CD1c-positive myeloid dendritic cell (primary cell): Measurements from ENCODE around the gene BTG1.
"Not testable (repeated sequence)": the region's sequence is repeated elsewhere in the genome, so short reads cannot be mapped to it uniquely, and the experiment has no call there.

Source experiments
- DNase-seq: peaks from one replicate; pipeline ENCODE4 v3.0.0-alpha.2; 2016; ENCODE audit errors: extremely low spot score

BTG1 gene

DNA sequence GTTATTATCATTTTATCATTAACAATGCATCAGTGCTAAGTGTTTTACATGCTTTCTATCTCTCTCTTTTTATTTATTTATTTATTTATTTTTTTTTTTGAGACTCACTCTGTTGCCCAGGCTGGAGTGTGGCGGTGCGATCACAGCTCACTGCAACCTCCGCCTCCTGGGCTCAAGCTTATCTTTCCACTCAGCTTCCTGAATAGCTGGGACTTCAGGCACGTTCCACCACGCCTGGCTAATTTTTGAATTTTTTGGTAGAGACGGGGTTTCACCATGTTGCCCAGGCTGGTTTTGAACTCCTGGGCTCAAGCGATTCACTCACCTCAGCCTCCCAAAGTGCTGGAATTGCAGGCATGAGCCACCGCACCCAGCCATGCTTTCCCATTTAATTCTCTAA, 3.9 kb upstream of the BTG1 start:
- no peak for DNase-seq

- DNase-seq = no peak
Measured at GRCh38 chr12:92147491-92147890, 1.8 kb upstream of the BTG1 start.

DNA sequence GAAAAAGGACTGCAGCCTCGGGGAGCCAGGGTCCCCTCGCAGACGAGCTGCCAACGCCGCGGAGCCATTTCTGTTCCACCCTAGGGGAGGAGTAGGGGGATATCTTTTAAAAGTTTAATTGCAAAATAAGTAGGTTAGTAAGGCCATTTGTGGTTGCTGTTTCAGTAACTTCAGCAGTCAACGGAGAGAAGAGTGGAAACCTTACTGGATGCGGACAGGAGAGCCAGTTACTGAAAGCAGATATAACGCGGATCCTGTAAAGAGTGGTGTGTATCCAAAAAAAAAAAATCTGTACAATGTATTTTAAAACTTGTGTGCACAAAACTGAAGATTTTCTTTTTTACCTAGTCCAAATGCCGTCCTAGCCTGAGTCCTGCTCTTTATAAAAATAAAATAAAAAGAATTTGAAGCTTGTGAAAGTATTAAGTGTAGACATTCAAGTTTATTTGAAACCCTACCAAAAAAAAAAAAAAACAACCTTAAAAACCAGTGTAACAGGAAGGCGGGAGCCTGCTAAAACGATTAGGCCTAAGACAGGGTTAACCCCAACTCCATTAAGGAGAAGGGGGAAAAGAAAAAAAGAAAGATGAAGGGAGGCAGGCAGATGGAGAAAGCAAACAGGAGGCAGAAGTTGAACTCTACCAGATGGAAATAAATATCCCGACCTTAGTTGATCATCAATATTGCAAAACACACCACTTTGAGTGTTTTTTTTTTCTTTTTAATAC, 1.0 kb upstream of the BTG1 start:
- no peak for DNase-seq

- DNase-seq = no peak
Measured at GRCh38 chr12:92145481-92145730, 240 bp downstream of the BTG1 start.

GRCh38 chr12:92144631-92145480, 790 bp downstream of the BTG1 start:
- peak; percentile 62 for DNase-seq

GRCh38 chr12:92143686-92144630, 1.7 kb downstream of the BTG1 start:
- DNase-seq = peak; percentile 85

DNA sequence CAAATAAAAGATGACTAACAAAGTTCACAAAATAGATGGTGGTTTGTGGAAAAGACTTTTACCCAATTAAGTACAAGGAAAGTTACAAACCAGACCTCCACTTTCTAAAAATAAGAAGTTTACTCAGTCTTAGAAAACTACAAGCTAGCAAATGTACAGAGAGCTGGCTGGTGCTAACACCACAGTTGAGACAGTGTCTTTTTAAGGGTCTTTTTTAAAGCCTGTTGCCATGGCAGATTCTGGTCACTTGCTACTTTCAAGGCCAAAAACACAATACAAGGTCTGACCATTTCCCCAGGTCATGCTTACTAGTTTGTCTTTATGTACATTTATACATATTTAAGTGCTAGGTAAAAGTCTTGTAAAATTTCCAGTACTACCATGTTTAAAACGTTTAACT, 2.4 kb downstream of the BTG1 start:
- DNase-seq = no peak

GRCh38 chr12:92142251-92142926, 3.3 kb downstream of the BTG1 start:
- DNase-seq = no peak

- no peak for DNase-seq
Measured at GRCh38 chr12:92141591-92142121, 4.0 kb downstream of the BTG1 start.

DNA sequence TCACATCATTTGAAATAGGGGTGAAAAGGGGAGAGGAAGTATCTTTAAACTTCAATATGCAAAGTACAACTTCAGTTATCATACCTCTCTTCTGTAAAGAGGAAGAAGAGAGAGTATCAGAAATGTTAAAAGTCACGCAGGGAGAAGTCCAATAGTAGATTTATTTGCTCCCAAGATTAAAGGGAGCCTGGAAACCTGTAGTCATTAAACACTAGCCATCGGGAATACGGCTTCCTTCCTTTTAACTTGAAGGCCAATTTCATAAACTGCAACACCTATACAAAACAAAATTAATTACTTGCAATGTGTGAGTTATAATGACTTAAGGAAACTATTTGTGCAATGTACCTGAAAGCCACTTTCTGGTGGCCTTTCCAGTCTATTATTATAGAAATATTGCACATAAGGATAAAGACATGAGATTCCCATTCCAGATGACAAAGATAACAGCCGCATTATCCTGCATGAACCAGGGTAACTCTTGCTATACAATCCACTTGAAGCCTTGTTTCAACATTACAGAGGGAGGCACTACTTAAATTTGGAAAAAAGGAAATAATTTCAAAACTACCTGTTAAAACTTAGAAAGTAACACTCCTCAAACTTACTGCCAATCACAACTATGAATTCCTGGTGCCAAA, 4.6 kb downstream of the BTG1 start:
- peak; percentile 44 for DNase-seq

DNA sequence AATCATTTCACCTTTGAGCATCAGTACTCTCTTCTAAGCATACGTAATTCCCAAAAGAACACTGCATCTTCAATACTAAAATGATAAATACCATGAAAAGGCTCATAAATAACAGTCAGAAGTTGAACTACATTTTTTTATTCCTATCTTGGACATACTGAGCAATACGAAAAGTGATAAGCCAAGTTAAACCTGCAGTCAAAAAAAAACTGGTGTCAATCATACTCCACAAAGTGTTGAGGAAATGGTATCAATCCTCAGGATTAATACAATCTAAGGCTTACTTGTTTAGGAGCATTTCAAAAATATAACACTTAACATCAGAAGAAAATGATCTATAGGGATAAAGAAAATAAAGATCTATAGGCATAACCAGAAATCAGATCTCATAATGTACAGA, 5.5 kb downstream of the BTG1 start:
- no peak for DNase-seq

DNA sequence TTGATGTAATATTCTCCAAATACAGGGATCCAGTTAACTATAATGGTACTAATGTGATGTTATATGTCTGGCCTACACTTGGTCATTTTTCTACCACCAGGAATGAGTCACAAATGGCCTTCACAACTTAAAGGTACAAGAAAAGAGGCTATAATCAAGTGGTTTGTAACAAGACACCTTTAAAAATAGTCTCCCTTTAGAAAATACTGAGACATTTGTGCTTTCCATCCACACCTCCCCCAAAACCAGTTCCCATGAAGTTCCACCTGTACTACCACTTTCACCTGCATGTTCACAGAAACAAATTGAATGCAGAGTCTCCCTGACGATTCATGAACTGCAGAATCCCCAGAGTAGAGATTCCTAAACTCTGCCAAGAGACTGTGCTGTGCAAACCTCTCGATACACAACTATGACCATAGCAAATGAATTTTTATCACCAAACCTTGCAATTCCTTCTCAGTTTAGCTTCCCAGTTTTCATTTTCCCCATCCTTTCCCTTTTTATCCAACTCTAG, 6.0 kb downstream of the BTG1 start:
- DNase-seq = no peak

- DNase-seq = no peak
Measured at GRCh38 chr12:92138626-92139025, 7.0 kb downstream of the BTG1 start.

- DNase-seq = no peak
Measured at GRCh38 chr12:92138144-92138543, 7.5 kb downstream of the BTG1 start.

- peak; percentile 61 for DNase-seq
Measured at GRCh38 chr12:92136965-92137721, 8.5 kb downstream of the BTG1 start.

DNA sequence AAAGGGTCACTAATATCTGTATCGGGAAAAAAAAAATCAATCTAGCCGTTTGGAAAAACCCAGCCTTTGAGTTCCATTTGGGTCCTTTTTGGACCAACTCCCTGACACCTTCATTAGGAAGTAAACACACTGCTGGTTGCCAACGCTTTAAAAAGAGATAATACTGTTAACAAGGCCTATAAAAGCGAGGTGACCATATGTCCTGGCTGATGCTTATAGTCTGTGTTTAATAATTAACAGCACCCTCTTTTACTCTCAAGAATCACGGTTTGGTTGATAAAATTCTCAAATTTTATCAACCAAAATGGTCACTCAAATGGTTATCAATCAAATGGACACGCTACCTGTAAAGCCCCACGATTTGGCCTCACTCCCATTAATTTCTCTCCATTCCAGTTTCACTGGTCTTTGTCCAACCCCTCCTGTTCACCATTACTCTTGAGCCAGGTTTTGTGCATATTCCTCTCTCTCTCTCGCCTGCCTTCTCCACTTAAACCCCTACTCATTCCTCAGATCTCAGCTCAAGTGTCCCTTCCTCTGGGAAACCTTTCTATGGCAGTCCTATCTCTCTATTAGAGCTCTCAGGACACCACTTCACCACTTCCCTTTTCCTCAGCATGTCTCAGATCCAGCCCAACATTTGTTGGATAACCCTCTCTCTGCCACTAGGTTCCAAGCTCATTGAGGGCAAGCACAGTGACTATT, 9.5 kb downstream of the BTG1 start:
- DNase-seq = peak; percentile 52

- DNase-seq = not testable (repeated sequence)
Measured at GRCh38 chr12:92135541-92135940, 10.1 kb downstream of the BTG1 start.

DNA sequence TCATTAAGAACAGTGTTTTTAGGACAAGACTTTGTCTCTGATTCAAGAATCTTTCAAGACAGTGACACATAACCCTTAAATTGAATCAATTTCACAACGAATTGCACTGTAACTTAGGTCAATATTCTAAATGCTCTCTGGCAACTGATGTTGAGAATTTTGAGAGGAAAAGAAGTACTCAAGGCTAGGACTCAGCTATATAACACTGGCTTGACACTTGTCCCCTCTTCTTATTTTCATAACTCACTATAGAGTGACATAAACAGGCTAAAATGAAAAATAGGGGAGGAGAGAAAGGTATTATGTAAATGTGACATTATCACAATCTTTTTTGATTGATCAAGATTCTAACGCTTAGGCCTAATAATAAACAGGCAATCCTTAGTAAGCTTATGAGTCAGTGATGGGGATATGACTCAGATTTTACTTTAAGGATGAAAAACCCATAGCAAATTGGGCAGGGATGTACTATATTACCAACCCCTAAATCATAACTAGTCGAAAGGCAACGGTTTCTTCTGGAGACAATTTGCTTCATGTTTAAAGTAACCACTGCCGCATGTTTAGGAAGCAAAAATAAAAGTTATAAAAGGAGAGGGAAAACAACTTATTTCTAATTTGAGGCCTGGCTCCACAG, 10.9 kb downstream of the BTG1 start:
- DNase-seq = peak; percentile 63
